HG03378 (cell line): ENCODE data around the gene AMY2A.
"Not testable (repeated sequence)": the region's sequence is repeated elsewhere in the genome, so short reads cannot be mapped to it uniquely, and the experiment has no call there.

Source experiments
- ATAC-seq: cut with Tn5 transposase; IDR thresholded peaks from one replicate; pipeline ENCODE4 v1.9.1; 2021; ENCODE audit warnings: mild to moderate bottlenecking, moderate library complexity; ENCODE audit not compliant: unreplicated experiment

AMY2A gene

DNA sequence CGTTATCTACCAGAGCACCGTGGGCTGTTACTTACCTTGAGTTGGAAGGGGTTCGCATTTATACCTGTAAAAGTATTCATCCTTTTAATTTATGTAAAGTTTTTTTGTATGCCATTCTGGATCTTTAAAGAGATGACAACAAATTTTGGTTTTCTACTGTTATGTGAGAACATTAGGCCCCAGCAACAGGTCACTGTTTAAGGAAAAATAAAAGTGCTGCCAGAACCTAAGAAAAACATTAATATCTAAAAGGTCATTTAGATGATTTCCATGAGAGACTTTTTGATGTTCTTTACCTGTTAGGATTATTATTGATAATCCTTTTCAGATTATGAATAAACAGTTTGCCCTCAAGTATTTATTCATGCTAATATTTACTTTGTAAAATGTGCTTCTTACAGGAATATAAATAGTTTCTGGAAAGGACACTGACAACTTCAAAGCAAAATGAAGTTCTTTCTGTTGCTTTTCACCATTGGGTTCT lies at the start of gene AMY2A:
Gene AMY2A, plus strand, starts transcription at position 434 of the 484 bp plus-strand sequence. Its CDS starts 14 bp downstream, at position 448.
- ATAC-seq, result not testable (repeated sequence)

DNA sequence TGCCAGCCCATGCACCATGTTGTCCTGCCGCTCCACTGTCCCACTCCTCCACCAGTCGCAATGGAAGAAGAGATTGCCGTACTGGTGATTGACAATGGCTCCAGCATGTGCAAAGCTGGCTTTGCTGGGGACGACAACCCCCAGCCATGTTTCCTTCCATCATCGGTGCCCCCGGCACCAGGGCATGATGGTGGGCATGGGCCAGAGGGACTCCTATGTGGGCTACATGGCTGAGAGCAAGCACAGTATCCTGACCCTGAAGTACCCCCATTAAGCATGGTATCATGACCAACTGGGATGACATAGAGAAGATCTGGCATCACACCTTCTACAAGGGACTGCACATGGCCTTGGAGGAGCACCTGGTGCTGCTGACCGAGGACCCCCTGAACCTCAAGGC lies 47.7 kb upstream of the AMY2A start:
- ATAC-seq, result no peak

DNA sequence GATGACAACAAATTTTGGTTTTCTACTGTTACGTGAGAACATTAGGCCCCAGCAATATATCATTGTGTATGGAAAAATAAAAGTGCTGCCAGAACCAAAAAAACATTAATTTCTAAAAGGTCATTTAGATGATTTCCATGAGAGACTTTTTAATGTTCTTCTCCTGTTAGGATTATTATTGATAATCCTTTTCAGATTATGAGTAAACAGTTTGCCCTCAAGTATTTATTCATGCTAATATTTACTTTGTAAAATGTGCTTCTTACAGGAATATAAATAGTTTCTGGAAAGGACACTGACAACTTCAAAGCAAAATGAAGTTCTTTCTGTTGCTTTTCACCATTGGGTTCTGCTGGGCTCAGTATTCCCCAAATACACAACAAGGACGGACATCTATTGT lies 45.9 kb upstream of the AMY2A start, which contains the start of gene AMY2B:
Gene AMY2B, plus strand, starts transcription at position 301 of the 400 bp plus-strand sequence. Its CDS starts 14 bp downstream, at position 315.
- not testable (repeated sequence) for ATAC-seq

DNA sequence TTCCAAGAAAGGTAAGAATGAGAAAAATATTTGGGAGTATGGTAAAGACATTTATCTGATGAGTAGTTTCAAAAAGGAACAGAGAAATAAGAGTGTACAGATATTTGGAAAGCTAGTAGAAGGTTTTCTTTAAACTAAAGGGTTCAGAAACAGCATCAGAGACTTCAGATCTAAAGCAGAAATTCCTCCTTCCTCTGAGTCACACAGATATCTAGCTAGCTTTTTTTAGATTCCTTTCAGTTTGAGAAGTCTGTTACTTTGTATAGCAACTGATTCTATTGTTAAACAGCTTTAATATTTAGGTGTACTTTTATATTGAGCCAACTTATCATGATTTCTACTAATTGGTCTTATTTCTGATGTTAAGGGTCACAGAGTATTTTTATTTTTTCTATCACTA lies 41.2 kb upstream of the AMY2A start:
- no peak for ATAC-seq

DNA sequence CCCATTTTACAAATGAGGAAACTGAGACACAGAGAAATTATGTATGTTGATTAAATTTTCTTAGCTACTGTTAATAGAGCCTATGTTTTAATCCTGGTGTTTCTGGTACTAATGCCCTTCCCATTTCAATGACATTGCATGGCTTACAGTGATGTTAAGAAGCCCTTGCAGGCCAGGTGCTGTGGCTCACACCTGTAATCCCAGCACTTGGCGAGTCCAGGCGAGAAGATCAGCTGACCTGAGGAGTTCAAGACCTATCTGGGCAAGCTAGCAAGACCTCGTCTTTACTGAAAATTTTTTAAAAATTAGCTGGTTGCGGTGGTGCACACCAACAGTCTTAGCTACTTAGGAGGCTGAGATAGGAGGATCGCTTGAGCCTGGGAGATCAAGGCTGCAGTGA lies 40.4 kb upstream of the AMY2A start:
- ATAC-seq, result not testable (repeated sequence)

DNA sequence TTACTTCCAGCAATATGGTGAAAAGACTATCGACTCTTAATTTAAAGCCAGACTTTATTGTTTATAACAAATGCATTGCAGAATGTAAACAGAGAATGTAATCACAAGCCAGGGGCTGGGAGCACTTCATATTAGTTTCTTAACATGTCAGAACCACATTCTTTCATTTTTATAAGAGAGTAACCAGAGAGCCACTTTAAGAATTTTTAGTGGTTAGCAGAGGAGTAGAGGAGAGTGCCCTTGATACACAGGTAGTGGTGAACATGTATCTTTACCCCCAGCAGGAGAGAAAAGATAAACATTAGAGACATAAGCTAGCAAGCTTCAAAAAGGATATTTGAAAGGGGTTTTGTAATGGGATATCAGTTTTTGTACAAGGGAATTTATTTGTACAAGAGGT lies 34.8 kb upstream of the AMY2A start:
- ATAC-seq, result no peak

DNA sequence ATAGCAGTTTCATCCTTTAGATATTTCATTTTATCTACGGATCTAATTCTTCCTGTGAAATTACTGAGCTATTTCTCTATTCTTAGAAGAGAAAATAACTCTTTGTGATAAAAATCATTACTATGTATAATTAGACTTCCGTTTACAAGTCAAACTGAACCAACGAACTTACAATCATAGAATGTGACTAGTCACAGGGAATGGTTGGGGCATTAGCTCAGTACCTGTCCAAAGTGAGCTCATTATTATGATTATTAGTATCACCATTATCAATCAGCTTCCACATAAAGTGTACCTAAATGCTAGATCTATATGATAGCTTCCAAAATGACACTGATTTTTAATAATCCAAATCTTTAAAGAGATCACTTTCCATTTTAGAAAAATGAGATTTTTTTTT lies 33.3 kb upstream of the AMY2A start:
- ATAC-seq, result no peak

DNA sequence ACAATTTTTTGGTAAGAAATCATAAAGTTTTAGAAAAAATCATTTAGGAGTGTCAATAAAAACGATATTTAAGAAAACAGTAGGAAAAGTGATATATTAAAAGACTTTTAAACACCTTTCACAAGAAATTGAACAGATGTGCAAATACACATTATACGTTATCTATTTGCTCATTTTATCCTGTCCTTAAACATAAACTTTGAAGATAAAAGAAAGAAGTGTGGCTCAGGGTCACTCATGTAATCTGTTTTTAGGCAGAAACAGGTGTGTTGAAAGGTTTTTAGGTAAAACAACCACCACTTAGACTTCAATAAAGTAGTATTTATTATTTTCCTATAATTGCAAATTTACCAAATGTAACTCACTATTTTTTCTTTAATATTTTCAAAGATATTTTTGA lies 32.7 kb upstream of the AMY2A start:
- ATAC-seq, result no peak

DNA sequence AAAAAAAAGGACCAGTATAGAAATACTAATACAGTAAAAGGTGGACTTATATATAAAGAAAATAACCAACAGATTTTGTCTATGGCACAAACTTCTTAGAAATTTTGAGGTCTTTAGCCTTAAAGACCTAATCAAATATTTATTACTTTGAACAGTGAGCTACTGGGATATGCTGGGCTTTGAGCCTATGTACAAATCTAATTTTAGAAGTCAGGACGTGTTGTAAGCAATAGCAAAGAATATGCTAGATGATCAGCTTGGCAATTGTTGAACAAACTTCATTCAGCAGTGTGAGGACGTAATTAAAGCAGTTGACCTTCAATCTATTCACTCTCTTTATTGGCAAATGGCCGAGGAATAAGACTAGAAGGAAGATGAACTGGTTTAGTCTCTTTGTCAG lies 14.5 kb upstream of the AMY2A start:
- not testable (repeated sequence) for ATAC-seq

DNA sequence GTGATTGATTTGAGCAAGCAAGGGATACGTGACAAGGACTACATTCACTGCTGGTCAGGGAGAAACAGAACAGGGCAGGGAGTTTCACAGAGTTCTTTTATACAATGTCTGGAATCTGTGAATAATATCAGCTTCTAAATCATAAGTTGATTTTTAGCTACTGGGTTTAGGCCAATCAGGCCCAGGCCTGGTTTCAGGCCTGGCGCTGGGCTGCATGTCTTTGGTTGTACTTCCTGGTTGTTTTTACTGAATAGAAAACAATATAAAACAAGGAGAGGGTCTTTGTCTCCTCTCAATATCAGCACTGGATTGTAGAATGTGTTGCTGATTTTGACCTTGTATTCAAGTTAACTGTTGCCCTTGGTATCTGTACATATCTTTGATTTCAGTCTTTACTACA lies 865 bp upstream of the AMY2A start:
- ATAC-seq, result no peak

DNA sequence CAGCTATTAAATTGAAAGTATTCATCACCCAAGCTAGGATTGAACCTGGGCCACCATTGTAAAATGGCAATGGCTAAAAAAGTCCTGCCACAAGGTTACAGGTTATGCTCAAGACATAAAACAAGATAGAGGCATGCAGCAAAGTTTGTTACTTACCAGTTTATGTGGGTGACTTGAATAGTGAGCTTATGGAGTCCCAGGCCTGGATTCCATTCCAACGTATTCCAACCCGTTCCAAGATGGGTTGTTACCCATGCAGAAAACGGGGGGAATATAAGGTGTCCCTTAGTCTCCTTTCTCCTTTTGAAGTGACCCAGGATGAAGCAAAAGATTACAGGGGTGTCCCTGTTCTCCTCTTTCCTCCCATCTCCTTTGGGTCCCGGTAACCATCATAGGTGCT lies 10.2 kb downstream of the AMY2A start:
- ATAC-seq, result not testable (repeated sequence)

DNA sequence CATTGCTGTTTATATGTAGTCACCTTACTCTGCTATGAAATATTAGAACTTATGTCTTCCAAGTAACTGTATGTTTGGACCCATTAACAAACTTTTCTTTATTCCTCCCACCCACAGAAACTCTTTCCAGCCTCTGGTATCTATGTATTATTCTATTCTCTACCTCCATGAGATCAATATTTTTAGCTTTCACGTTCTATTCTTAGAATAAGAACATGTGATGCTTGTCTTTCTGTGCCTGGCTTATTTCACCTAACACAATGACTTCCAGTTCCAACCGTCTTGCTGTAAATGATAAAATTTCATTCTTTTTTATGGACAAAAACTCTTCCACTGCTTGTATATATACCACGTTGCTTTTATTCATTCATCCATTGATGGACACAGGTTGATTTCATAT lies 24.0 kb downstream of the AMY2A start:
- not testable (repeated sequence) for ATAC-seq

DNA sequence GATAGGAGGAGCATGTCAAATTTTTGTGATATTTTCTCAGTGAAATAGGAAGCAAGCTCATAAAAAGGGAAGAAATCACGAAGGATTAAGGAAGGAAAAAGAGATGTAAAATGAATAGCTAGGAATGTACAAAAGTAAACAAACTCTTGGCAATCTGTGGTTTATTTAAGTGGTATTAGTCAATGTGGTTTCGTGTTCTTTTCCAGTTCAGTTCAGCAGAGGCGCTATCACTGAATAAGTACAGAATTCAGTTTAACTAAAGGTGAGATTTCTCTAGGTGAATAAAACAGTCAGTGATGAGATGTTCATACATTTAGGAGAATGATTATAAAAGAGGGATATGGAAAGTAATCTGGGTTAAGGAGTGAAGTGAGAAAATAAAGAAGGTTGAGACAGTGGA lies 26.7 kb downstream of the AMY2A start:
- not testable (repeated sequence) for ATAC-seq

DNA sequence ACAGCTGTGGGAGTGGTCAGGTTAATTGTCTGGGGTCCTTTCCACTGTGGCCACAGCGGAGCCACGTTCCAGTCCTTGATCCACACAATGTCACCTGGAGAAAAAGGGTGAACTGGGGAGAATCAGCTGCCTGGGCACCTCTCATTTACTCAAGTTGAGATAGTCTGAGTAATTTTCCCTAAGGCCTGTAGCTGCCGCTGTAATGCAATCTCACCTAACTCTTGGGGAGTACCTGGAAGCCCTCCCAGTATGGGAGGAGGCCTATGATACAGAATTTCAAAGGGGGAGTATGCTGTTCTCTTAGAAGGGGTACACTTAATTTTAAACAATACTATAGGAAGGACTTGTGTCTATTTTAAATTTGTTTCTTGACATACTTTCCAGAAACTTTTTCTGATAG lies 33.1 kb downstream of the AMY2A start:
- ATAC-seq, result not testable (repeated sequence)

DNA sequence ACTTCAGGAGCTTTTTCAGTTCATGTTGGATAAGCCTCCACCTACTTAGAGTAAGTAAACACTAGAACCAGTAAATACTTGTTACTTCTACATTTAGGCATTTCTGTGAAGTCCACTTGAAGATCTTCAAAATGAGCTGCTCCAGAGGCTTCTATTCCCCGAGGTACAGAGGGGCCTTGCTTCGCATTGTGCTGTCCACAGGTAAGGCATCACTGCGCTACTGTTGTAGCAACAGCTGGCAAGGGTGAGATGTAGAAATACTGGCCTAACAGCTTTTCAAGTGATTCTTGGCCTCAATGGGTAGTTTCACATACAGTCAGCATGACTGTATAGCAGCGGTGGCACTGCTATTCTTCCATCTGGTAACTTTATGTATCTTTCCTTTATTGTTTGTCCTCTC lies 33.7 kb downstream of the AMY2A start:
- not testable (repeated sequence) for ATAC-seq

DNA sequence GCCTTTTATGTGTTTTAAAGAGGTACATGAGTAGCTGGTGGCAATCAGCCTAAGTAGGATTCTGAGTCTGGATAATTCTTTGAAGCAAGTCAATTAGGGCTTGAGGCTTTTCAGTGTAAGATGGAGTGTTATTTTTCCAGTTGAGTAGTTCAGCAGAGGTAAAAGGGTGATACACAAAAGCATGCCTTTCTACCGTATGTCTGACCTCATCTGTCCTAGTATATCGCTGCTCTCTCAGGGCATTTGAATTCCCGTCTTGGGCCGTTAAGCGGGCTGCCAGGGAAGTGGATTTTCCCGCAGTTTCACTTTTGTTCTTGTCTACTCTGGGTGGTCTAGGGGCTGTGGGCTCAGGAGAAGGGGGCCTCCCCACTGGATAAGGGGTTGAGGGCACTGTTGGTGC lies 36.9 kb downstream of the AMY2A start:
- not testable (repeated sequence) for ATAC-seq

DNA sequence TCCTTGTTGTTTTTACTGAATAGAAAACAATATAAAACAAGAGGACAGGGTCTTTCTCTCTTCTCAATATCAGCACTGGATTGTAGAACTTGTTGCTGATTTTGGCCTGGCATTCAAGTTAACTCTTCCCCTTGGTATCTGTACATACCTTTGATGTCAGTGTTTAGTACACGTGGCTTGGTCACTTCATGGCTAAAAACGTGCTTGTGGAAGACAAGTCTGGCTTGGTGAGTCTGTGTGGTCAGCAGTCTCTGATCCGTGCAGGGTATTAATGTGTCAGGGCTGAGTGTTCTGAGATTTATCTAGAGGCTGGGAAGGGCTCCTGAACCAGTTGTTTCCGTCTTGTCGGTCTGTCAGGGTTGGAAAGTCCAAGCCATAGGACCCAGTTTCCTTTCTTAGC lies 38.2 kb downstream of the AMY2A start, which contains the start of gene AMY1A:
Gene AMY1A, plus strand, starts transcription at position 301 of the 400 bp plus-strand sequence. CDS start 571 bp downstream, outside the sequence.
- ATAC-seq, result not testable (repeated sequence)
